HG03521 (cell line): Measurements from ENCODE around the gene MYRIP.
A peak's percentile ranks its signal among the peaks of the same experiment; 100 is the strongest.

Experiments used
- ATAC-seq: cut with Tn5 transposase; IDR thresholded peaks from one replicate; pipeline ENCODE4 v1.9.1; 2021; ENCODE audit warnings: mild to moderate bottlenecking, moderate library complexity; ENCODE audit not compliant: unreplicated experiment

MYRIP gene

GRCh38 chr3:40308725-40309417, 499.5 kb downstream of the MYRIP start:
- no peak for ATAC-seq

GRCh38 chr3:40309418-40309924, 500.1 kb downstream of the MYRIP start, which contains the start of gene EIF1B:
Gene EIF1B, plus strand, starts transcription at chr3:40309707. Its CDS starts 235 bp downstream, at chr3:40309942.
- peak; percentile 96 for ATAC-seq
